IMR-90 (cell line): ENCODE measurements around the gene UBE2E2. TPM values are rescaled to one million over a fixed set of nuclear protein-coding genes. Genes with fewer than 3 reads are reported as not detected.

ENCODE experiments used
- ATAC-seq: fragments of 200-7000 bp; cut with Tn5 transposase; 2 replicates; pipeline ENCODE4 v1.9.1; 2020; ENCODE audit warnings: low read depth, mild to moderate bottlenecking, moderate library complexity
- BruUV-seq: library from RNA; stranded (reverse); fragments of 400-500 nt; replicated peaks from 2 replicates; lab custom pipeline; 2021; lab: Mats Ljungman, UMichigan
- CTCF ChIA-PET: fragments of 300-600 bp; formaldehyde crosslinking; extraction: SDS; loops from one replicate; lab custom pipeline; 2021; ENCODE audit warnings: antibody characterized with exemption; lab: Yijun Ruan, JAX
- POLR2A ChIA-PET: fragments of 300-600 bp; sonication (Branson Sonifier 250); formaldehyde crosslinking; loops from one replicate; lab custom pipeline; 2022; ENCODE audit warnings: antibody characterized with exemption; ENCODE audit not compliant: unreplicated experiment; lab: Charles Lee
- DNase-seq: peaks from one replicate; pipeline ENCODE4 v3.0.0; 2013
- H2AFZ ChIP-seq: replicated peaks from 2 replicates; pipeline ENCODE3; 2013; ENCODE audit warnings: low read length, mild to moderate bottlenecking; ENCODE audit not compliant: poor library complexity
- H2AK5ac ChIP-seq: 2 replicates; pipeline ENCODE4 v1.6.1; 2013; ENCODE audit warnings: low read depth, low read length, inconsistent platforms
- H2AK9ac ChIP-seq: replicated peaks from 2 replicates; pipeline ENCODE3; 2013; ENCODE audit warnings: mild to moderate bottlenecking, low read depth, low read length, moderate library complexity; ENCODE audit not compliant: poor library complexity
- H2BK120ac ChIP-seq: 2 replicates; pipeline ENCODE4 v1.6.1; 2013; ENCODE audit warnings: low read depth, low read length, inconsistent platforms
- H2BK15ac ChIP-seq: 3 replicates; pipeline ENCODE4 v1.6.1; 2013; ENCODE audit warnings: low read depth, low read length, inconsistent platforms
- H2BK20ac ChIP-seq: 2 replicates; pipeline ENCODE4 v1.6.1; 2013; ENCODE audit warnings: low read depth, mild to moderate bottlenecking, inconsistent platforms, low read length, moderate library complexity
- H2BK5ac ChIP-seq: 2 replicates; pipeline ENCODE4 v1.6.1; 2013; ENCODE audit warnings: mild to moderate bottlenecking, low read depth, low read length, inconsistent platforms; ENCODE audit not compliant: poor library complexity, severe bottlenecking
- H3K14ac ChIP-seq: replicated peaks from 2 replicates; pipeline ENCODE4 v1.6.1; 2013; ENCODE audit warnings: low read depth, low read length, inconsistent platforms
- H3K18ac ChIP-seq: 2 replicates; pipeline ENCODE4 v1.6.1; 2013; ENCODE audit warnings: low read depth, low read length, control low read depth
- H3K23ac ChIP-seq: 2 replicates; pipeline ENCODE4 v1.6.1; 2013; ENCODE audit warnings: low read depth, low read length, inconsistent platforms
- H3K27ac ChIP-seq: 2 replicates; pipeline ENCODE4 v1.5.1; 2013; ENCODE audit warnings: mild to moderate bottlenecking, control low read depth, low read length; ENCODE audit not compliant: insufficient read depth
- H3K27me3 ChIP-seq: 2 replicates; pipeline ENCODE4 v1.6.1; 2013; ENCODE audit warnings: low read length; ENCODE audit not compliant: control insufficient read depth, insufficient read depth
- H3K36me3 ChIP-seq: 2 replicates; pipeline ENCODE4 v1.6.1; 2013; ENCODE audit warnings: low read length, mixed read lengths; ENCODE audit not compliant: control insufficient read depth, insufficient read depth
- H3K4ac ChIP-seq: 2 replicates; pipeline ENCODE4 v1.6.1; 2013; ENCODE audit warnings: low read depth, low read length, inconsistent platforms
- H3K4me1 ChIP-seq: 2 replicates; pipeline ENCODE4 v1.6.1; 2013; ENCODE audit warnings: low read length, mixed read lengths; ENCODE audit not compliant: control insufficient read depth, insufficient read depth
- H3K4me2 ChIP-seq: 2 replicates; pipeline ENCODE4 v1.6.1; 2013; ENCODE audit warnings: low read depth, mild to moderate bottlenecking, control low read depth, low read length, moderate library complexity
- H3K4me3 ChIP-seq: 2 replicates; pipeline ENCODE4 v1.5.1; 2013; ENCODE audit warnings: low read depth, mild to moderate bottlenecking, control low read depth, low read length, moderate library complexity; ENCODE audit not compliant: insufficient read depth
- H3K56ac ChIP-seq: 2 replicates; pipeline ENCODE4 v1.6.1; 2013; ENCODE audit warnings: low read length, inconsistent platforms; ENCODE audit not compliant: insufficient read depth; ENCODE audit errors: extremely low read depth
- H3K79me1 ChIP-seq, 2 experiments: 2 replicates each; pipeline ENCODE4 v1.6.1; 2013; ENCODE audit warnings: low read length in 2 of 2, inconsistent platforms in 1 of 2, low read depth in 1 of 2
- H3K9ac ChIP-seq: 2 replicates; pipeline ENCODE4 v1.6.1; 2013; ENCODE audit warnings: low read depth, low read length, control low read depth
- H3K9me1 ChIP-seq: 2 replicates; pipeline ENCODE4 v1.6.1; 2013; ENCODE audit warnings: low read length, inconsistent platforms; ENCODE audit not compliant: insufficient read depth
- H3K9me3 ChIP-seq: 2 replicates; pipeline ENCODE4 v1.6.1; 2013; ENCODE audit warnings: low read length; ENCODE audit not compliant: control insufficient read depth, insufficient read depth
- H4K20me1 ChIP-seq: 2 replicates; pipeline ENCODE4 v1.6.1; 2013; ENCODE audit warnings: low read length, inconsistent platforms; ENCODE audit not compliant: insufficient read depth
- H4K5ac ChIP-seq: 2 replicates; pipeline ENCODE4 v1.6.1; 2013; ENCODE audit warnings: mild to moderate bottlenecking, low read depth, low read length, control low read depth
- H4K8ac ChIP-seq, 2 experiments: 2 replicates each; pipeline ENCODE4 v1.6.1; 2013; ENCODE audit warnings: low read depth in 2 of 2, low read length in 2 of 2, control low read depth in 1 of 2, inconsistent platforms in 1 of 2
- H4K91ac ChIP-seq: 2 replicates; pipeline ENCODE4 v1.6.1; 2013; ENCODE audit warnings: low read depth, low read length, inconsistent platforms; ENCODE audit not compliant: insufficient read depth
- CHD1 ChIP-seq: IDR thresholded peaks from 2 replicates; pipeline ENCODE4 v1.6.1; 2012; ENCODE audit warnings: low read depth, low read length, improper control_type of control experiment
- CTCF ChIP-seq: conservative IDR thresholded peaks from 2 replicates; pipeline ENCODE4 v1.5.1; 2012; ENCODE audit warnings: mild to moderate bottlenecking, low read depth, low read length, improper control_type of control experiment
- RFX5 ChIP-seq: IDR thresholded peaks from 2 replicates; pipeline ENCODE4 v1.8.0; 2012; ENCODE audit warnings: low read depth, mild to moderate bottlenecking, low read length, moderate library complexity
- WGBS, 2 experiments: methylation state at CpG; one replicate each; pipeline versions ENCODE4 v1.1.5 to v1.1.7; 2013; ENCODE audit warnings: missing lambda C conversion rate in 2 of 2; ENCODE audit not compliant: insufficient read length in 1 of 2; ENCODE audit errors: extremely low coverage in 2 of 2; 5-methylcytosine and 5-hydroxymethylcytosine counted together
- dilution Hi-C: fragments of 300-500 bp; cut with HindIII; formaldehyde crosslinking; loops from one replicate; pipeline ENCODE4 v1.14.3; 2018; ENCODE audit warnings: low sequenced_read_pairs; ENCODE audit not compliant: unreplicated experiment
- in situ Hi-C: fragments of 300-500 bp; cut with MboI; formaldehyde crosslinking; loops from 3 replicates; pipeline ENCODE4 v1.14.3; 2019; ENCODE audit warnings: low sequenced_read_pairs, inconsistent platforms, mixed read lengths
- intact Hi-C: fragments of 100-400 bp; cut with micrococcal nuclease; formaldehyde crosslinking; loops from 2 replicates; pipeline ENCODE4 v1.10.0; 2022
- polyA plus RNA-seq, 3 experiments: library from polyadenylated mRNA; depleted of rRNA; stranded (reverse); fragments of >200 nt; gene quantifications; 2 replicates each; pipeline ENCODE4 v1.2.3, GENCODE V29; 2012; ENCODE audit warnings: low replicate concordance in 1 of 3
- total RNA-seq: library from RNA; depleted of rRNA; stranded (reverse); fragments of >200 nt; gene quantifications from 2 replicates; pipeline ENCODE4 v1.2.3, GENCODE V29; 2012

UBE2E2 gene
- total and polyA plus RNA-seq, 2 of the 4 experiments (the other 2 are of a cell fraction): 18.6 to 32.7 TPM

- Histone ChIP-seq H3K14ac (no peak overlapping the region), H3K4me2 (no peak overlapping the region), H3K4ac (no peak overlapping the region), H3K9me1 (no peaks in the 10 kb centered on the region), H3K27ac (no peak overlapping the region), H2BK20ac (no peak overlapping the region), H3K4me1 (no peaks in the 10 kb centered on the region; the same call in 1 of the 2 replicates), H3K56ac (no peak overlapping the region), H2AK9ac (no peak overlapping the region), H2BK120ac (no peak overlapping the region), H3K23ac (no peak overlapping the region), H3K9me3 (no peaks in the 10 kb centered on the region), H3K18ac (no peak overlapping the region), H2BK15ac (no peak overlapping the region), H2BK5ac (no peak overlapping the region), H4K5ac (no peak overlapping the region), H3K9ac (no peak overlapping the region), H3K79me1 (peaks cover 10 to 13% of the 10 kb centered on the region in 2 experiments; a peak in 2 of 4 replicates), H3K4me3 (no peak overlapping the region), H2AFZ (no peak overlapping the region), H3K36me3 (no peaks in the 10 kb centered on the region), H3K27me3 (no peaks in the 10 kb centered on the region), H4K8ac (no peak overlapping the region), H4K20me1 (0 out of 2 replicates have a peak, but pooled peaks cover 5% of the 10 kb centered on the region), H2AK5ac (no peak overlapping the region), H4K91ac (no peak overlapping the region)
- no TSS peak for BruUV-seq
- intact Hi-C loops (no loop called here), in situ Hi-C loops (no loop called here), dilution Hi-C loops (no loop called here)
- peak; percentile 7 for DNase-seq
- TF ChIP-seq CTCF (no peak), RFX5 (no peak), CHD1 (no peak)
- peak; percentile 53 for ATAC-seq
- POLR2A ChIA-PET: no interaction called here
- no CpG with 5 or more reads among the region's 1 CpG for WGBS, 2 experiments
- CTCF ChIA-PET: no interaction called here
Observed at GRCh38 chr3:23304424-23304823, 101.3 kb downstream of the UBE2E2 start.
